Liver (tissue), 3 donors: Measurements from ENCODE around the gene CHST4.

Experiments
- CTCF ChIP-seq: fragments of 150-350 bp; IDR thresholded peaks from 2 replicates; pipeline ENCODE4 v1.5.1; 2017; ENCODE audit warnings: improper control_type of control experiment, low read depth, low read length; ENCODE audit not compliant: missing input control
- EGR1 ChIP-seq, 2 donors: IDR thresholded peaks; 2 replicates each; pipeline ENCODE4 v1.6.1; 2016 to 2018; ENCODE audit warnings: antibody characterized with exemption in 2 of 2, low read depth in 2 of 2
- FOXA1 ChIP-seq: IDR thresholded peaks from 2 replicates; pipeline ENCODE4 v1.6.1; 2016; ENCODE audit warnings: antibody characterized with exemption
- GABPA ChIP-seq, 2 donors: IDR thresholded peaks in 1 of 2; conservative IDR thresholded peaks in 1 of 2; 2 replicates each; pipeline ENCODE4 v1.6.1; 2016; ENCODE audit warnings: antibody characterized with exemption in 2 of 2, mild to moderate bottlenecking in 1 of 2, moderate library complexity in 1 of 2
- HNF4G ChIP-seq: IDR thresholded peaks from 2 replicates; pipeline ENCODE4 v1.6.1; 2016; ENCODE audit warnings: antibody characterized with exemption
- JUND ChIP-seq, 2 donors: IDR thresholded peaks; 2 replicates each; pipeline ENCODE4 v1.6.1; 2016; ENCODE audit warnings: antibody characterized with exemption in 2 of 2
- NR2F2 ChIP-seq: IDR thresholded peaks from 2 replicates; pipeline ENCODE4 v1.6.1; 2016; ENCODE audit warnings: antibody characterized with exemption
- RAD21 ChIP-seq, 2 donors: IDR thresholded peaks; 2 replicates each; pipeline ENCODE4 v1.6.1; 2016; ENCODE audit warnings: antibody characterized with exemption in 2 of 2, mild to moderate bottlenecking in 2 of 2
- SP1 ChIP-seq: IDR thresholded peaks from 2 replicates; pipeline ENCODE4 v1.6.1; 2018; ENCODE audit warnings: antibody characterized with exemption, mild to moderate bottlenecking
- TAF1 ChIP-seq: conservative IDR thresholded peaks from 2 replicates; pipeline ENCODE4 v1.6.1; 2016; ENCODE audit warnings: antibody characterized with exemption, mild to moderate bottlenecking
- YY1 ChIP-seq: IDR thresholded peaks from 2 replicates; pipeline ENCODE4 v1.6.1; 2016; ENCODE audit warnings: antibody characterized with exemption, mild to moderate bottlenecking
- ZBTB33 ChIP-seq: IDR thresholded peaks from 2 replicates; pipeline ENCODE4 v1.6.1; 2016; ENCODE audit warnings: antibody characterized with exemption
- TF ChIP-seq, protein P1 (sequence below): IDR thresholded peaks from 2 replicates; pipeline ENCODE4 v1.6.1; 2016; ENCODE audit warnings: antibody characterized with exemption, mild to moderate bottlenecking
- donor health status: healthy.
- donor health status: healthy.

- TF ChIP-seq SP1 (no peak), CTCF (no peak), RAD21 (IDR thresholded peaks at IDR 0.05) (no peak), HNF4G (no peak), GABPA (IDR thresholded peaks at IDR 0.05 in 1 of 2, conservative IDR thresholded peaks at IDR 0.05 in 1 of 2) (no peak), JUND (IDR thresholded peaks at IDR 0.05) (no peak), EGR1 (IDR thresholded peaks at IDR 0.05; ENCODE audit: low read depth in 2 of 2) (no peak), NR2F2 (no peak), ZBTB33 (no peak), YY1 (no peak), TAF1 (no peak), FOXA1 (no peak)
- TF ChIP-seq, protein P1, sequence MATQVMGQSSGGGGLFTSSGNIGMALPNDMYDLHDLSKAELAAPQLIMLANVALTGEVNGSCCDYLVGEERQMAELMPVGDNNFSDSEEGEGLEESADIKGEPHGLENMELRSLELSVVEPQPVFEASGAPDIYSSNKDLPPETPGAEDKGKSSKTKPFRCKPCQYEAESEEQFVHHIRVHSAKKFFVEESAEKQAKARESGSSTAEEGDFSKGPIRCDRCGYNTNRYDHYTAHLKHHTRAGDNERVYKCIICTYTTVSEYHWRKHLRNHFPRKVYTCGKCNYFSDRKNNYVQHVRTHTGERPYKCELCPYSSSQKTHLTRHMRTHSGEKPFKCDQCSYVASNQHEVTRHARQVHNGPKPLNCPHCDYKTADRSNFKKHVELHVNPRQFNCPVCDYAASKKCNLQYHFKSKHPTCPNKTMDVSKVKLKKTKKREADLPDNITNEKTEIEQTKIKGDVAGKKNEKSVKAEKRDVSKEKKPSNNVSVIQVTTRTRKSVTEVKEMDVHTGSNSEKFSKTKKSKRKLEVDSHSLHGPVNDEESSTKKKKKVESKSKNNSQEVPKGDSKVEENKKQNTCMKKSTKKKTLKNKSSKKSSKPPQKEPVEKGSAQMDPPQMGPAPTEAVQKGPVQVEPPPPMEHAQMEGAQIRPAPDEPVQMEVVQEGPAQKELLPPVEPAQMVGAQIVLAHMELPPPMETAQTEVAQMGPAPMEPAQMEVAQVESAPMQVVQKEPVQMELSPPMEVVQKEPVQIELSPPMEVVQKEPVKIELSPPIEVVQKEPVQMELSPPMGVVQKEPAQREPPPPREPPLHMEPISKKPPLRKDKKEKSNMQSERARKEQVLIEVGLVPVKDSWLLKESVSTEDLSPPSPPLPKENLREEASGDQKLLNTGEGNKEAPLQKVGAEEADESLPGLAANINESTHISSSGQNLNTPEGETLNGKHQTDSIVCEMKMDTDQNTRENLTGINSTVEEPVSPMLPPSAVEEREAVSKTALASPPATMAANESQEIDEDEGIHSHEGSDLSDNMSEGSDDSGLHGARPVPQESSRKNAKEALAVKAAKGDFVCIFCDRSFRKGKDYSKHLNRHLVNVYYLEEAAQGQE, result no peak
These were observed 10.7 kb downstream of the CHST4 start for GRCh38 chr16:71536752-71537499.
